Stimulated activated CD8-positive, alpha-beta memory T cell treated with anti-CD3 and anti-CD28 coated beads, Interleukin-15, amount 100 ng/mL, for 24 hours (primary cell): ENCODE measurements around the gene CAST.
A peak's percentile ranks its signal among the peaks of the same experiment; 100 is the strongest.
"Not testable (repeated sequence)": the region's sequence is repeated elsewhere in the genome, so short reads cannot be mapped to it uniquely, and the experiment has no call there.

ENCODE experiments used
- DNase-seq: peaks from one replicate; pipeline ENCODE4 v3.0.0-alpha.2; 2020; ENCODE audit warnings: low read depth

Gene CAST

DNA sequence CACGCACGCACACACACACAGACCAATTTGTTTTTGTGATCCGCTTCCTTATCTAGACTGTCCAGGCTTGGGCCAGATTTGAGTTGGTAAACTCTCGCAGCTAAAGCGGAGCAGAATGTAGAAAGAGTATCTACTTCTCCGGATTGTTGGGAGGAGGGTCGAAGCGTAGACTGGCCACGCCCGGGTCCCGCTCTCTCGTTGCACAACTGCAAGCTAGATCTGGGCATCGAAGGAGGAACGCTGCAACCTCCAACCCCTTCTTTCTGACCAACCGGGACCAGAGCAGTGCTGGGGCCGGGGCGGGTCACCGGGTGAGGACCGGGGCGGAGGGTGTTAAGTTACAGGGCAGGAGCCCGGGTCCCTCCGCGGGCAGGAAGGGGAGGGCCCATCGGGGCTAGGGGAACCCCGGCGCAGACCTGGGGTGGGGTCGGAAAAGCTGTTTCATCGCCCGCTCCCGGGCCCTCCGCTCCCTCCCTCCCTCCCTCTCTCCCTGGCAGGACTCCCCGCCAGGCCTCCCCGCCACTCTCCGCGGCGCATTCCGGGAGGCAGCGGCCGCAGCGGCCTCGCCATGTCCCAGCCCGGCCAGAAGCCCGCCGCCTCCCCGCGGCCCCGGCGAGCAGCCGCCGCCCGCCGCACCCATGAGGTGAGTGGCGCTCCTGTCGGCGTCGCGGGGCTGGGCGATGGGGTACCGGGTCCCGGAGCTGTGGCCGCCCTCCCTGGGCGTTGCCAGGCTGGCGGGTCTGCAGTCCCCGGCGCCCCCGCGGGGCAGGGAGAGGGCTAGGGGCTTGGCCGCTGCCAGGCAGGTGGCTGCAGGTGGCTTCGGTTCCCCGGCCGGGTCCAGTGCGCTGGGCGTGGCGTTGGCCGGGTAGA is at the start of gene CAST:
TSS of gene CAST (plus strand) at position 522 of the 870 bp plus-strand sequence. CDS start at position 569, 47 bp downstream.
- peak; percentile 57 for DNase-seq

DNA sequence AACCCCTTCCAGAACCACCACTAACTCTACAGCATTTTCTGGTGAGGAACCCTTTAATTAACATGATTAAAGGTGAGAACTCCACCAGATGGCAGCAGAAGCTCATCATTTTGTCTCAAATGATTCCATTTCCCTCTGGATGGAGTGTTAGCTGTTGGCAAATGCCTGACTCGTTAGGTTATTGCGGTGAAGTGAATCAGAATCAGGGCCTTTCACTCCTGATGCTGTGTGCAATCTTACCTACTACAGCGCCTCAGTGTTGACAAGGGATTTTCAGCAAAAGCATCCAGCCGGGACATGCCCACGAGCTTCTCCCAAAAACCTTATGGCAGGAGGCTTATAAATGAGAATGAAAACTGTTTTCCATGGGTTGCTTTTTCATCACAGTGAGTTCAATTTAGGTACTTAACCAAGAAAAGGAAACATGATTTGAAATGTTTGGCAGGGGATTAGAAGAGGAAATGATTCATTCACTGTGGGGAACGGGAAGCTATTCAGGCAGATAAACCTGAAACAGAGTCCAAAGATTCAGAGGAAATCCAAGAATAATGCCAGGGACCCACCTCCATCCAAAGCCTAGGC is 48.0 kb upstream of the CAST start:
- DNase-seq = no peak

GRCh38 chr5:96615223-96615622 is 47.0 kb upstream of the CAST start:
- no peak for DNase-seq

DNA sequence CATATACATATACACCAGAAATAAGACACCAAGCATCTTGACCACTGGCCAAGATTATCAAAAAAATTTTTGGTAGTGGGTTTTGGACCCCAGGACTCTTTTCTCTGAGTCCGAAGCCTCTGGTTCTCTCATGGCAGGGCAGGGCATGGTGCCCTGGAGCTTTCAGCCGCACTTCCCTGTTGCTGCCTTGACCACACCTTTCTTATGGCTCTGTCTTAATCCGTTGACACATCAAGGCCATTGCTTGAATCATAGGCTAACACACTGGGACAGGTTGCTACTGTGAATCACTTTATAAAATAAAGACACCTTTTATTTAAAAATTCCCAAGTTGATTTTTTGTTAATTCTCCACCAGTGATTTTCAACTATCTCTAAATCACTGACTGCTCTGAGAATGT is 45.4 kb upstream of the CAST start:
- DNase-seq = no peak

DNA sequence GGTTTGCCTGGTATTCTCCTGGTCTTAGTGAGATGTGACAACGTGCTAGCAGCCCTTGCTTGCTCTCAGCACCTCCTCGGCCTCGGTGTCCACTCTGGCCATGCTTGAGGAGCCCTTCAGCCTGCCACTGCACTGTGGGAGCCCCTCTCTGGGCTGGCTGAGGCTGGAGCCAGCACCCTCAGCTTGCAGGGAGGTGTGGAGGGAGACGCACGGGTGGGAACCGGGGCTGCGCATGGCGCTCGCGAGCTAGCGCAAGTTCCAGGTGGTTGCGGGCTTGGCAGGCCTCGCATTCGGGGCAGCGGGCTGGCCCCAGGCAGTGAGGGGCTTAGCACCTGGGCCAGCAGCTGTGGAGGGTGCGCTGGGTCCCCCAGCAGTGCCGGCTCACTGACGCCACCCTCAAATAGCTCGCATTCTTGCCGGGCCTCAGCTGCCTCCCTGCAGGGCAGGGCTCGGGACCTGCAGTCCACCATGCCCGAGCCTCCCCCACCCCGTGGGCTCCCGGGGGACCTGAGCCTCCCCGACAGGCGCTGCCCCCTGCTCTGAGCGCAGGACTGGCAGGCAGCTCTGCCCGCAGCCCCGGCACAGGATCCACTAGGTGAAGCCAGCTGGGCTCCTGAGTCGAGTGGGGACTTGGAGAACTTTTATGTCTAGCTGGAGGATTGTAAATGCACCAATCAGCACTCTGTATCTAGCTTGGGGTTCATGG is 43.7 kb upstream of the CAST start:
- DNase-seq = not testable (repeated sequence)

DNA sequence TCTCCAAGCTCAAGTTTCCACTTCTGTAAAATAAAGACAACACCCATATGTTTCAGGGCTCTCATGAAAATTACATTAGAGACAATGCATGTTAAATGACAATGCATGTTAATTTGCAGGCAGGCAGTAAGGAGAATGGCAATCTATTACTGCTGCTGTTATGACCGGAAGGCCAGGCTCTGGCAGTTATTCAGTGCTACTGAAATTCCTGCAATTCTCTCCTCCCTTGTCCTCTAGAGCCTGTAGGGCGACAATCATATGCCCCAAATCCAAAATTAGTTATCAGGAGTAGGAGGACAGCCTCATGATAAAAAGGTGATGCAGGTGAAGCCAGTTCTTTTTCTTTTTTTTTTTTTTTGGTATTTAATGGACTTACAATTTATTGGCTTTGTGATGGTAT is 42.2 kb upstream of the CAST start:
- no peak for DNase-seq

- DNase-seq = no peak
Observed at GRCh38 chr5:96624596-96624995, 37.6 kb upstream of the CAST start.

- DNase-seq = no peak
Observed at GRCh38 chr5:96625365-96625764, 36.8 kb upstream of the CAST start.

GRCh38 chr5:96626956-96627355 is 35.2 kb upstream of the CAST start:
- no peak for DNase-seq

DNA sequence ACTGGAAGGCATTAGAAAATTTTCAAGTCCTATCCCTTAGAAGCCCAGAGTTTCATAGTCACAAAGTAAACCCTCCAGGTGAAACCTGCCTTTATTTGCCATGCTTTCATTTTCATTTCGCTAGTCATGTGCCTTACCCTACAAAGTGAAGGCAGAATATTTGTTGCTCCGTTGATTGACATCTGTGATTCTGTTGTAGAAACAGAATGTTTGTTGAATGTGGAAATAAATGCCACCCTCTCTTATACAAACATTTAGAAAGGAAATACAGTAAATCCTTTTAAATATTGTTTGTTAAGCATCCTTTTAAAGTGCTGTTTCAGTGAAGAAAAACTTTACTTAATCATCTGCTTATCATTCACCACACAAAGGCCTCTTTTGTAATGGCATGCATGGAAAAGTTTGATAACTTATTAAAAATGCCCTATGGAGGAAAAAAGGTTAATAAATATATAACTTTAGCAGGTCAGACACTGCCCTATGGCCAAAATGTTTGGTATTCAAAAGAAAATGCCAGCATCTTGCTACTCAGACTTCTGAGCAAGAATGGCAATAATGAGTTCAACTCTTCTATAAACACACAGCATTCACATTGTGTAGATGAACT is 34.3 kb upstream of the CAST start:
- DNase-seq = no peak

- DNase-seq = no peak
Observed at GRCh38 chr5:96628406-96628805, 33.8 kb upstream of the CAST start.

GRCh38 chr5:96629774-96630173 is 32.4 kb upstream of the CAST start:
- no peak for DNase-seq

GRCh38 chr5:96633820-96634219 is 28.4 kb upstream of the CAST start:
- no peak for DNase-seq

GRCh38 chr5:96634881-96635280 is 27.3 kb upstream of the CAST start:
- DNase-seq = no peak

DNA sequence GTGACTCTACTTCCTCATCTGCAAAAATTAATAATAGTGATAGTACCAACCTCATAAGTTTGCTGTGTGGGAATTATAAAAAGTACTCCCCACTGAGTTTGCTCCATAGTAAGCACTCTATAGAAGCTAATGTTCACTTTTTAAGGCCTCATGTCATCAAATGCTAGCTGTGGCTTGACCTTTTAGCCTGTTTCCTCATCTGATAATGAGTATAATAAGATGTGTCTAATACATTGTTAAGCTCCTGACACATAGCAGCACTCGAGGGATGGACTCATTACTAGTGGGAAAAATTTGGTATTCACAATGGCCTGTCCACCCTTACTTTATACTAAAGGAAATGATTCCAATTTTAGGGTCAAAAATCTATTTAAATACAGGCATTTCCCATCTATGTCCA is 26.1 kb upstream of the CAST start:
- DNase-seq = no peak

- DNase-seq = no peak
Observed at GRCh38 chr5:96636594-96636993, 25.6 kb upstream of the CAST start.

DNA sequence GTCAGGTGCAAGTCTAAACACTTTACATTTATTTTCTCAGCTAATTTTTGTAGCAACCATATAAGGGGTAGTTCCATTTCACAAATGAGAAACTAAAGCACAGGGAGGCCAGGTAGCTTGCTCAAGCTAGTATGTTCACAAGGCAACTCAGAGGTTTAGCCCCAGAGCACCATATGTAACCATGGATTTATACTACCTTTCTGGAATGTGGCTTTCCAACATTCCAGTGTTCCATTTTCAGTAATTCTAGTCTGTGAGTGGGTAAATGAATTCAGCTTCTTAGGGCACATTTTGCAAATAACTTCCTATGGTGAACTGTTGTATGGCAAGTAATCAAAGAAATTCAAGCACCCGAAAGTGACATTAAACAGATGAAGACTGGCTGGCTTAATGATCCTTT is 25.0 kb upstream of the CAST start:
- no peak for DNase-seq

- no peak for DNase-seq
Observed at GRCh38 chr5:96638561-96638960, 23.6 kb upstream of the CAST start.

DNA sequence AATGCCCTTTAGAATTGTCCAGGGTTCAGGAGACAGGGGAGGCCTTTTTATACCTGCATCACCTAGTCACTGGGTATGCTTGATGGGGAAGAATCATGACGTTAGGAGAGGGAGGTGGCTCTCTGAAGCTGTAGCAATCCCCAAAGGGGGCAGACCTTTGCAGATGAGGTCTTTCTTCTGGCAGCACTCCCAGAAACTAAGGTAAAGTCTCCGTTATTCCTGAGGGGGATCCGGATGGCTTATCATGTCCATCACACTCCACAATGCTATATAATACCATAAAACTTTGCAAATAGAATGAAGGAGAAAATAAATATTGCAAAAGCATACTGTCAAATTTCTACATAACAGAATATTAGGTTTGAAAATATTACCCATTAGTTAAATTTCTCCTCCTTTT is 21.5 kb upstream of the CAST start:
- DNase-seq = no peak

DNA sequence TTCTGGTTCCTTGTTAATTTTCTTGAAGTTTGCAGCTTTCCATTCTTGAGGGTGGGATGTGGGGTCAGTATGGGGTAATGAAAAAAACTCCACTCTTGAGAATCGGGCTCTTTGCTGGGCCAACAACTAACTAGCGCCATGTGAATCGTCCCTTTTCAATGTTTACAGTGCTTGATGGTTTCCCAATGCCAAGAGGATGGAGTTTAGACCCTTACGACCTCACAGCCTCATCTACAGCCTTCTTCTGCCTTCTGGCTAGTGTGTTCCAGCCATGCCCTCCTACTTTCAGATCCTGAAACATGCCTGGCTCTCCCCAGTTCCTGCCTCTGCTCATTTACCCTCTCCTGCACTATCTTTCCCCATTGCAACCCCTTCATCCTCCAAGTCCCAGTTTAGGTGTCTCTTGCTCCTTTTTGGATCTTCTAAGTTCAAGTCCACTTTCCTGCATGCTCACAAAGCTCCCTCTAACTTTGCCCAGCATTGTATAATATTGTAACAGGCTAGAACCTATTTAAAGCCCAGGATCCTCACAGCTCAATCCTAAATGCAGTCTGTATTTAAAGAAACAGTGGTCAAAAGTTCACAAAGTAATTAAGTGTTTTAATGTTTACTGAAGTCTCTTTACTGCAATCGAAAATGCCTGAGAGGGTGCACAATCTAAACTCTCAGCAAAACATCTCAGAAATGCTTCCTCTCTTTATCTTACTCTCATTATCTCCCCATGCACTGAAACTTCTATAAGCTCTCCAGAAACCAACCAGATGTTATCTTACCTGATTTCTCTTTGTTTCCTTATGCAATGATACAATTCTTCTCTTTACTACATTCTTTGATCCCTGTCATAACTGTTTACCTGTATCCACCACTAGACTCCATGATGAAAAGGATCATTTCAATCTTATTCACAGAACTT is 20.6 kb upstream of the CAST start:
- DNase-seq = no peak

GRCh38 chr5:96642281-96642640 is 19.9 kb upstream of the CAST start:
- no peak for DNase-seq

DNA sequence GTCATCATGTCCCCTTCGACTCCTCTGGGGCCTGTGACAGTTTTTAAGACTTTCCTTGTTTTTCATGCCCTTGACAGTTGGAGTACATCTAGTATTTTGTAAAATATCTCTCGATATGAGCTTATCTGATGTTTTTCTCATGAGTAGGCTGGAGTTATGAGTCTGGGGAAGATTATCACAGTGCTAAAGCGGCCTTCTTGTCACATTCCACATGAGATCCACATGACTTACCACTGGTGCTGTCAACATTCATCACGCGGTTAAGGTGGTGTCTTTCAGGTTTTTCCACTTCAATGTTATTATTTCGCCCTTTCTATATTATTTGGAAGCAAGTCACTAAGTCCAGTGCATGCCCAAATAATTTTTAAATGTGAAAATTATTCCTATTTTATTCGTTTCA is 17.1 kb upstream of the CAST start:
- DNase-seq = no peak
